ENCODE measurements around the gene KIF26B.

The KIF26B gene

DNA sequence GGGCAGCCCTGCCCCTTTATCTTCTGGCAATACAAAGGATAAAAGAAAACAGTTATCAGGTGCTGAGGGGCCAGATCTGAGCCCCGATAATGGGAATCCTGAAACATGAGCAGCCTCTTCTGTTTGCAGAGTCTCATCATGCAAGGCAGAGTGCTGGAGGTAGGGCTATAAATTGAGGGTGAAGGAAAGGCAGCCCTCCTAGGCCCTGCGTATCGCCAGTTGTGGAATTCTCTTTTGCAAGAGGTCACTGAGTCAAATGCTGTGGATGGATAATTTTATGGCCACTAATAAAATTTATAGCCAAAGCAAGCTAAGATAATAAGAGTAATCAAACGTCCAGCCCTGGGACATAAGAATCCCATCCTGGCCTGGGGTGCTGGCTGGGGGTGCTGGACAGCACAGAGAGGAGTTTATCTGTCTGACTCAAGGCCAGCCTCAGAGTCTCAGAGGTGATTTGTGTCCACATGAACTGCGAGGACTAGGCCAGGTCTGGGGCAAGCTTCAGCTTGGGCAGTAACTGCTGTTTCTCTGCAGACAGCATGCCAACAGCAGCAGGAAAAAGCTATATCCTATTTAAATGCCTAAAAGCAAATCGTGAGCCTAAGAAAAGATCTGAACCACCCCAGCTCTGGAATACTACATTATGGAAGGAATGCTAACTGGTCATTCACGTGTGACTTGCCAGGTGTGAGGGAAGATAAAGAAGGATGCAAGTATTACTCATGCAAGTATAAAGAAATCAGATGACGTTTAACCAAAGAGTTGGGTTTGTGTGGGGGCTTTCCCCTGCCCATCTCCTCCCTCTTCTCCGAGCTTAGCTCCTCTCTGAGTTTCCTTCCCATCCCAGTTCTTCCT, 254.8 kb downstream of the KIF26B start:
- DNase-seq (ENCODE audit: low read depth), result peak; percentile 8
- H3K4me3 ChIP-seq (ENCODE audit: low read depth, low read length), result no peak overlapping the region
- TF ChIP-seq, protein P1, sequence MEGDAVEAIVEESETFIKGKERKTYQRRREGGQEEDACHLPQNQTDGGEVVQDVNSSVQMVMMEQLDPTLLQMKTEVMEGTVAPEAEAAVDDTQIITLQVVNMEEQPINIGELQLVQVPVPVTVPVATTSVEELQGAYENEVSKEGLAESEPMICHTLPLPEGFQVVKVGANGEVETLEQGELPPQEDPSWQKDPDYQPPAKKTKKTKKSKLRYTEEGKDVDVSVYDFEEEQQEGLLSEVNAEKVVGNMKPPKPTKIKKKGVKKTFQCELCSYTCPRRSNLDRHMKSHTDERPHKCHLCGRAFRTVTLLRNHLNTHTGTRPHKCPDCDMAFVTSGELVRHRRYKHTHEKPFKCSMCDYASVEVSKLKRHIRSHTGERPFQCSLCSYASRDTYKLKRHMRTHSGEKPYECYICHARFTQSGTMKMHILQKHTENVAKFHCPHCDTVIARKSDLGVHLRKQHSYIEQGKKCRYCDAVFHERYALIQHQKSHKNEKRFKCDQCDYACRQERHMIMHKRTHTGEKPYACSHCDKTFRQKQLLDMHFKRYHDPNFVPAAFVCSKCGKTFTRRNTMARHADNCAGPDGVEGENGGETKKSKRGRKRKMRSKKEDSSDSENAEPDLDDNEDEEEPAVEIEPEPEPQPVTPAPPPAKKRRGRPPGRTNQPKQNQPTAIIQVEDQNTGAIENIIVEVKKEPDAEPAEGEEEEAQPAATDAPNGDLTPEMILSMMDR (IDR thresholded peaks at IDR 0.05; ENCODE audit: control insufficient read depth, extremely low read depth, insufficient read depth), result no peak

DNA sequence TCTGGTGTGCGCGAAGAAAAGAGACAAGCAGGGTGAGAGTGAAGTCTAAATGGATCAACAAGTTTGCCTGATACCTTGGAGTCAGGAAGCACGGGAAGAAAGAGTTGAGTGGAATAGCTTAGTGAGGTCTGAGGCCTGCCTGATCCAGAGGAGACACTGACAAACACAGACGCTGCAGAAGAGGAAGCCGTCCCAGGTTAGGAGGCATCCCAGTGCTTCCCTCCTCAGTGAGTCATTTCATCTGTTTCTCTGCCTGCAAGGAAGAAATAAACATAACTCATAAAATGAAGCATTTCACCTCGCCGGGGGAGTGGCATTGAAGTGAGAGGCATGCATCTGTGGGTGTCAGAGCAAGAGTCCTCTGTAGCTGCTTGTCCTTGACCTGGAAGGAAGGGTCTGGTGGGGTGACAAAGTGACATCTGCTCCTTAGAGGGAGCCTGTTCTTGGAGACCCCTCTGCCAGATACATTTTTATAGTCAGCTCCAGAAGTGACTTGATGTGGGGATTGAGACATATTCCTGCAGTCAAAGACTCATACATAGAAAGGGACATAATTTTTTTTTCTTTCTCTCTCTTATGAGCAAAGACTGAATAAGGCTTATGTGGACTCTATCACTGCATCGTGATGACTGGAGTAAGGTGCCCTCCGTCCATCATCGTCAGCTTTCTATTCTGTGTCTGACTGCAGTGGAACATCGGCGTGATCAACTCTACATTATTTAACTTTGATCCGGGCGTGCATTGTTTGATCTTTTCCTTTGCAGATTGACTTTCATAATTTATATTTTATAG, 256.7 kb downstream of the KIF26B start:
- DNase-seq (ENCODE audit: low read depth), result no peak
- no peak overlapping the region for H3K4me3 ChIP-seq (ENCODE audit: low read depth, low read length)
- TF ChIP-seq, protein P1 (IDR thresholded peaks at IDR 0.05; ENCODE audit: control insufficient read depth, extremely low read depth, insufficient read depth), result no peak

DNA sequence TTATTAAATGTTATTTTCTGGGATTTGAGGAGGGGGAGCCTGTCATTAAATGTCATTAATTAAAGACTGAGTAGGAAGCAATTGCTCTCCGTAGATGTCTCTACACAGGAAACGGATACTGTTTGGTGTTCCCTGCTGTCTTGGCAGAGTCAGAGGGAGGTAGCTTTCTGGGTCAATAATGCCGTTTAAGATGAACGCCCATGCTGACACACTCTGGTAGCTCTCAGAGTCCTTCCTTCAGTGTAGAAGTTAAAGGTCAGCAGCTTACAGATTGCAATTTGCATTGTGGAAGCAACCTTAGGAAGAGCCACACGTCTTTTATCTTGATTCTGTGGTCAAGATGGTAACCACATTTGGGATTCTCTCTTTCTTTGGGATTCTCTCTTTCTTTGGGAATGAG, 257.5 kb downstream of the KIF26B start:
- no peak for DNase-seq (ENCODE audit: low read depth)
- H3K4me3 ChIP-seq (ENCODE audit: low read depth, low read length), result no peak overlapping the region
- TF ChIP-seq, protein P1 (IDR thresholded peaks at IDR 0.05; ENCODE audit: control insufficient read depth, extremely low read depth, insufficient read depth), result no peak

DNA sequence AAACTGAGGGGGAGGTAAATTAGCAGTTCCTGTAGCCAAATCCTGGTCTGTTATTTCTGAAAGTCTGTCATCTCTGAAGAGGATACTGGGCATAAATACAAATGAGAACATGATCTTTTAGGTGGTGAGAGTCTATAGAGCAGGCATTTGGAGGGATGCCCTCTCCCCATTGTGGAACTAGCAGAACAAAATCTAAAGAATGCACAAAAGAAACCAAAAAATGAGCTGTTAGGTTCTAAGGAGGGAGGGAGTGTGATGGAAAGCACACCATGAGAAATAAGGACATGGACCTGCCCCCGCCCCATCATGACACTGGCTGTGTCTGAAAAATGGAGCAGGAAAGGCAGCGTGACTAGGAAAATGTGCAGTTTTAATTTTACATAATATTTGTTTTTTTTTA, 262.0 kb downstream of the KIF26B start:
- TF ChIP-seq, protein P1 (IDR thresholded peaks at IDR 0.05; ENCODE audit: control insufficient read depth, extremely low read depth, insufficient read depth), result no peak

DNA sequence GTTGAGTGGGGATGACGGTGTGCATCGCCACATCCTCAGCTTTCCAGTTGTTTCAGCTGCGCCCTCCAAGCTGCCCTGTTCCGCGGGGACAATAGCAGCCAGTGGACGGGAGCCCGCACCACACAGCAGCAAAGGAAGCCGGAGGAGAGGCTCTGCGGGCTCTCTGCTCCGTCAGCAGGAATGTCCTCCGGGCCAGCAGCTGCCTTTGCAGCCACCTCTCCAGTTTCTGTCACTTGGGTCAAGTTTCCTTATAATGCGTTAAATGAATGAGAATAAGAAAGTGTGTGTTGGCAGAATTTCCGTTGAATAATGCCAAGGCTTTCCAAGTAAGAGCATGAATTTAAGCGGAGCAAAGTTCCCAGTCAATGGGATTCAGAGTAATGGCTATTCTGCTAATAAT, 263.3 kb downstream of the KIF26B start:
- no peak for DNase-seq (ENCODE audit: low read depth)
- TF ChIP-seq, protein P1 (IDR thresholded peaks at IDR 0.05; ENCODE audit: control insufficient read depth, extremely low read depth, insufficient read depth), result no peak
- no peak overlapping the region for H3K4me3 ChIP-seq (ENCODE audit: low read depth, low read length)

More for the DNA sequence above, 262.0 kb downstream of the KIF26B start:
- DNase-seq (ENCODE audit: low read depth), result no peak
- no peak overlapping the region for H3K4me3 ChIP-seq (ENCODE audit: low read depth, low read length)

DNA sequence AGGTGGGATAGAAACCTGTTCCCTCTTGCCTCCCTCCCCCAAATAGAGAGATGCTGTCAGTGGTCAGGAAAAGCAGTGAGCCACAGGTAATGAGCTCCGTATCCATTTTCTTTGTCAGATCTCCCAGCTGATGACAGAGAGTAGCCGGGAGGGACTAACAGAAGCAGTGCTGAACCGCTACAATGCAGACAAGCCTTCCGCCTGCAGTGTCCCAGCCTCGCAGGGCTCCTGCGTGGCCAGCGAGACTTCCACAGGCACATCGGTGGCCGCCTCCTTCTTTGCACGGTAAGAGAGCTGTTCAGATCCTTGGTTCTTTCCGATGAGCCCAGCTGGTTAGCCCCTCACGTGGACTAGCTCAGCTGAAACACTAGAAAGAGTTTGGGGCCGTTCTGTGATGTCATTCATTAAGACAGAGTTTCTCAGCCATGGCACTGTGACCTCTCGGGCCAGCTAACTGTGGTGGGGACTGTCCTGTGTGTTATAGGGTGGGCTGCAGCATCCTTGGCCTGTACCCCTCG, 264.7 kb downstream of the KIF26B start:
- no peak for DNase-seq (ENCODE audit: low read depth)
- TF ChIP-seq, protein P1 (IDR thresholded peaks at IDR 0.05; ENCODE audit: control insufficient read depth, extremely low read depth, insufficient read depth), result no peak
- no peak overlapping the region for H3K4me3 ChIP-seq (ENCODE audit: low read depth, low read length)

Measured in LNCaP clone FGC (cell line).